GM12878 (cell line): ENCODE measurements around the gene SPTAN1. TPM values are rescaled to one million over a fixed set of nuclear protein-coding genes. Genes with fewer than 3 reads are reported as not detected.

Source experiments
- ATAC-seq: fragments of 200-7000 bp; cut with Tn5 transposase; 3 replicates; pipeline ENCODE4 v1.9.1; 2020; ENCODE audit warnings: mild to moderate bottlenecking, moderate library complexity
- BruUV-seq: library from RNA; stranded (reverse); fragments of 400-500 nt; replicated peaks from 2 replicates; lab custom pipeline; 2021; lab: Mats Ljungman, UMichigan
- CTCF ChIA-PET: fragments of 300-600 bp; sonication (Branson Sonifier 250); formaldehyde crosslinking; extraction: SDS; loops from one replicate; lab custom pipeline; 2021; ENCODE audit warnings: inconsistent platforms; lab: Yijun Ruan, JAX
- POLR2A ChIA-PET: fragments of 350-600 bp; formaldehyde crosslinking; extraction: SDS; loops from one replicate; lab custom pipeline; 2021; ENCODE audit warnings: inconsistent platforms; lab: Charles Lee
- RAD21 ChIA-PET: fragments of 300-600 bp; sonication (Branson Sonifier 250); formaldehyde crosslinking; loops from one replicate; lab custom pipeline; 2023; ENCODE audit warnings: antibody characterized with exemption; ENCODE audit not compliant: unreplicated experiment; lab: Charles Lee
- SMC1A ChIA-PET: fragments of 300-600 bp; sonication (Branson Sonifier 250); formaldehyde crosslinking; loops from one replicate; lab custom pipeline; 2023; ENCODE audit not compliant: unreplicated experiment, uncharacterized antibody; lab: Charles Lee
- DNase-seq: peaks from one replicate; pipeline ENCODE4 v3.0.0-alpha.2; 2011; ENCODE audit warnings: low read depth, low spot score
- FAIRE-seq: peaks from 3 replicates; lab custom pipeline; 2011; peaks lifted over from hg19 to GRCh38; lab: Jason Lieb, UNC
- H2AFZ ChIP-seq: 2 replicates; pipeline ENCODE4 v1.6.0; 2011; ENCODE audit warnings: low read depth, low read length, control low read depth; ENCODE audit not compliant: control insufficient read depth
- H3K27ac ChIP-seq: 2 replicates; pipeline ENCODE4 v1.5.1; 2011; ENCODE audit warnings: control low read depth; ENCODE audit not compliant: control insufficient read depth, insufficient read depth
- H3K27me3 ChIP-seq, 2 experiments: replicated peaks in 1 of 2; 2 replicates each; pipeline versions ENCODE4 v1.6.0 to v1.6.1; 2011; ENCODE audit warnings: low read length in 1 of 2; ENCODE audit not compliant: control insufficient read depth in 2 of 2, insufficient read depth in 2 of 2
- H3K36me3 ChIP-seq, 2 experiments: 2 replicates each; pipeline ENCODE4 v1.5.1; 2011; ENCODE audit warnings: low read length in 1 of 2; ENCODE audit not compliant: control insufficient read depth in 2 of 2, insufficient read depth in 2 of 2
- H3K4me1 ChIP-seq: 2 replicates; pipeline ENCODE4 v1.6.1; 2011; ENCODE audit warnings: mild to moderate bottlenecking, low read length, moderate library complexity, mixed read lengths; ENCODE audit not compliant: control insufficient read depth, insufficient read depth
- H3K4me2 ChIP-seq: 2 replicates; pipeline ENCODE4 v1.6.0; 2011; ENCODE audit warnings: control low read depth; ENCODE audit not compliant: control insufficient read depth, insufficient read depth
- H3K4me3 ChIP-seq: fragments of 200-600 bp; sonication (generic); 2 replicates; pipeline ENCODE4 v1.5.1; 2016
- H3K79me2 ChIP-seq: 2 replicates; pipeline ENCODE4 v1.6.0; 2011; ENCODE audit warnings: low read length; ENCODE audit not compliant: control insufficient read depth, insufficient read depth
- H3K9ac ChIP-seq: 2 replicates; pipeline ENCODE4 v1.8.0; 2011; ENCODE audit warnings: low read length, control low read depth, mixed read lengths; ENCODE audit not compliant: control insufficient read depth, insufficient read depth
- H3K9me3 ChIP-seq: replicated peaks from 3 replicates; pipeline ENCODE4 v1.5.1; 2011; ENCODE audit warnings: mild to moderate bottlenecking, low read length; ENCODE audit not compliant: control insufficient read depth, insufficient read depth
- H4K20me1 ChIP-seq: 2 replicates; pipeline ENCODE4 v1.6.0; 2011; ENCODE audit not compliant: control insufficient read depth, insufficient read depth
- MYC ChIP-seq: IDR thresholded peaks from 2 replicates; pipeline ENCODE4 v1.6.1; 2011; ENCODE audit warnings: mild to moderate bottlenecking, low read length, moderate library complexity, inconsistent platforms; ENCODE audit not compliant: insufficient read depth, insufficient replicate concordance, insufficient read length, severe bottlenecking
- RELA ChIP-seq: fragments of 450-650 bp; IDR thresholded peaks from 2 replicates; pipeline ENCODE4 v1.8.0; 2014; ENCODE audit warnings: borderline replicate concordance; ENCODE audit not compliant: partially characterized antibody
- YY1 ChIP-seq: IDR thresholded peaks from 2 replicates; pipeline ENCODE4 v1.6.1; 2011; ENCODE audit warnings: low read depth, mild to moderate bottlenecking, low read length
- WGBS: methylation state at CpG from one replicate; pipeline ENCODE4 v1.1.6; 2016; ENCODE audit warnings: low lambda C conversion rate; ENCODE audit not compliant: insufficient replicate concordance, insufficient coverage; ENCODE audit errors: missing lambda C conversion rate; 5-methylcytosine and 5-hydroxymethylcytosine counted together
- in situ Hi-C: fragments of 300-500 bp; cut with MboI; formaldehyde crosslinking; loops from 9 replicates; pipeline ENCODE4 v1.14.3; 2018; ENCODE audit warnings: mixed read lengths
- intact Hi-C: fragments of 100-400 bp; cut with micrococcal nuclease; formaldehyde crosslinking; loops from one replicate; pipeline ENCODE4 v1.14.2; 2022; ENCODE audit not compliant: unreplicated experiment
- polyA plus RNA-seq, 11 experiments: library from polyadenylated mRNA; depleted of rRNA in 4 of 11; unstranded in 6 of 11; stranded (reverse) in 5 of 11; fragments of >200 nt; fragmentation: Nextera tagmentation in 4 of 11; fragmentation: Illumina TruSeq in 1 of 11; extraction: Ambion mirVana in 4 of 11; extraction: Trizol in 1 of 11; gene quantifications; 1 replicate in 1 of 11; 2 replicates in 10 of 11; pipeline versions ENCODE4 v1.2.1 to v1.2.3, GENCODE V29; 2011 to 2016; ENCODE audit warnings: inconsistent platforms in 2 of 11, missing spikeins in 2 of 11, low read depth in 1 of 11
- total RNA-seq, 4 experiments: library from RNA; depleted of rRNA in 3 of 4; stranded (reverse); fragments of >200 nt in 3 of 4; fragmentation: Illumina TruSeq in 1 of 4; extraction: Trizol in 1 of 4; gene quantifications; 2 replicates each; pipeline versions ENCODE4 v1.2.1 to v1.2.3, GENCODE V29; 2013 to 2021
- TF ChIP-seq, protein P1 (sequence below): IDR thresholded peaks from 2 replicates; pipeline ENCODE4 v1.6.1; 2012; ENCODE audit warnings: mild to moderate bottlenecking, low read depth, low read length
- TF ChIP-seq, protein P2 (sequence below): fragments of 450-650 bp; formaldehyde crosslinking; IDR thresholded peaks from 2 replicates; pipeline ENCODE4 v1.5.0; 2022; ENCODE audit warnings: mild to moderate bottlenecking, missing genetic modification characterization

SPTAN1 gene
- total and polyA plus RNA-seq, 10 of the 15 experiments (the other 5 are each of a cell fraction or from before 2014, with no cell fraction given), result 18.7 to 156 (median 73.6) TPM

DNA sequence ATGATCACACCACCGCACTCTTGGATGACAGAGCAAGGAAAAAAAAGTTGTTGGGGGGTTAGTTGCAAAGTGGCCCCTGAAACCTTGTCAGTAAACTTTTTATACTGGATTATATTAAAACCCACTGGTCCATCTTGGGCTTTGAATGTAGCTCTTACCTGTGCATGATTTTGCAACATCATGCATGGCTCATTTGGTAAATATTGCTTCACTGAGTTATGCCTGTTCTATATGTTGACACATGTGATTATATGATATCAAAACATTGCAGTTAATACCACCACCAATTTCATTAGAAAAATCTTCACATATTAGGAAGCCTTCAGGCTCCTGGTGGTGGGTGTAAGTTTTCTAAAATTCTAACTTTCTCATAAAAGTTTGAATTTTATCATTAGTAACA is 62.3 kb downstream of the SPTAN1 start (continued):
- TF ChIP-seq, protein P1, sequence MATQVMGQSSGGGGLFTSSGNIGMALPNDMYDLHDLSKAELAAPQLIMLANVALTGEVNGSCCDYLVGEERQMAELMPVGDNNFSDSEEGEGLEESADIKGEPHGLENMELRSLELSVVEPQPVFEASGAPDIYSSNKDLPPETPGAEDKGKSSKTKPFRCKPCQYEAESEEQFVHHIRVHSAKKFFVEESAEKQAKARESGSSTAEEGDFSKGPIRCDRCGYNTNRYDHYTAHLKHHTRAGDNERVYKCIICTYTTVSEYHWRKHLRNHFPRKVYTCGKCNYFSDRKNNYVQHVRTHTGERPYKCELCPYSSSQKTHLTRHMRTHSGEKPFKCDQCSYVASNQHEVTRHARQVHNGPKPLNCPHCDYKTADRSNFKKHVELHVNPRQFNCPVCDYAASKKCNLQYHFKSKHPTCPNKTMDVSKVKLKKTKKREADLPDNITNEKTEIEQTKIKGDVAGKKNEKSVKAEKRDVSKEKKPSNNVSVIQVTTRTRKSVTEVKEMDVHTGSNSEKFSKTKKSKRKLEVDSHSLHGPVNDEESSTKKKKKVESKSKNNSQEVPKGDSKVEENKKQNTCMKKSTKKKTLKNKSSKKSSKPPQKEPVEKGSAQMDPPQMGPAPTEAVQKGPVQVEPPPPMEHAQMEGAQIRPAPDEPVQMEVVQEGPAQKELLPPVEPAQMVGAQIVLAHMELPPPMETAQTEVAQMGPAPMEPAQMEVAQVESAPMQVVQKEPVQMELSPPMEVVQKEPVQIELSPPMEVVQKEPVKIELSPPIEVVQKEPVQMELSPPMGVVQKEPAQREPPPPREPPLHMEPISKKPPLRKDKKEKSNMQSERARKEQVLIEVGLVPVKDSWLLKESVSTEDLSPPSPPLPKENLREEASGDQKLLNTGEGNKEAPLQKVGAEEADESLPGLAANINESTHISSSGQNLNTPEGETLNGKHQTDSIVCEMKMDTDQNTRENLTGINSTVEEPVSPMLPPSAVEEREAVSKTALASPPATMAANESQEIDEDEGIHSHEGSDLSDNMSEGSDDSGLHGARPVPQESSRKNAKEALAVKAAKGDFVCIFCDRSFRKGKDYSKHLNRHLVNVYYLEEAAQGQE, result no peak
- TF ChIP-seq, protein P2, sequence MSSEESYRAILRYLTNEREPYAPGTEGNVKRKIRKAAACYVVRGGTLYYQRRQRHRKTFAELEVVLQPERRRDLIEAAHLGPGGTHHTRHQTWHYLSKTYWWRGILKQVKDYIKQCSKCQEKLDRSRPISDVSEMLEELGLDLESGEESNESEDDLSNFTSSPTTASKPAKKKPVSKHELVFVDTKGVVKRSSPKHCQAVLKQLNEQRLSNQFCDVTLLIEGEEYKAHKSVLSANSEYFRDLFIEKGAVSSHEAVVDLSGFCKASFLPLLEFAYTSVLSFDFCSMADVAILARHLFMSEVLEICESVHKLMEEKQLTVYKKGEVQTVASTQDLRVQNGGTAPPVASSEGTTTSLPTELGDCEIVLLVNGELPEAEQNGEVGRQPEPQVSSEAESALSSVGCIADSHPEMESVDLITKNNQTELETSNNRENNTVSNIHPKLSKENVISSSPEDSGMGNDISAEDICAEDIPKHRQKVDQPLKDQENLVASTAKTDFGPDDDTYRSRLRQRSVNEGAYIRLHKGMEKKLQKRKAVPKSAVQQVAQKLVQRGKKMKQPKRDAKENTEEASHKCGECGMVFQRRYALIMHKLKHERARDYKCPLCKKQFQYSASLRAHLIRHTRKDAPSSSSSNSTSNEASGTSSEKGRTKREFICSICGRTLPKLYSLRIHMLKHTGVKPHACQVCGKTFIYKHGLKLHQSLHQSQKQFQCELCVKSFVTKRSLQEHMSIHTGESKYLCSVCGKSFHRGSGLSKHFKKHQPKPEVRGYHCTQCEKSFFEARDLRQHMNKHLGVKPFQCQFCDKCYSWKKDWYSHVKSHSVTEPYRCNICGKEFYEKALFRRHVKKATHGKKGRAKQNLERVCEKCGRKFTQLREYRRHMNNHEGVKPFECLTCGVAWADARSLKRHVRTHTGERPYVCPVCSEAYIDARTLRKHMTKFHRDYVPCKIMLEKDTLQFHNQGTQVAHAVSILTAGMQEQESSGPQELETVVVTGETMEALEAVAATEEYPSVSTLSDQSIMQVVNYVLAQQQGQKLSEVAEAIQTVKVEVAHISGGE (CRISPR knock-in tag), result no peak
- TF ChIP-seq RELA (no peak), YY1 (no peak)
- TF ChIP-seq, all 136 proteins: peak for 0

DNA sequence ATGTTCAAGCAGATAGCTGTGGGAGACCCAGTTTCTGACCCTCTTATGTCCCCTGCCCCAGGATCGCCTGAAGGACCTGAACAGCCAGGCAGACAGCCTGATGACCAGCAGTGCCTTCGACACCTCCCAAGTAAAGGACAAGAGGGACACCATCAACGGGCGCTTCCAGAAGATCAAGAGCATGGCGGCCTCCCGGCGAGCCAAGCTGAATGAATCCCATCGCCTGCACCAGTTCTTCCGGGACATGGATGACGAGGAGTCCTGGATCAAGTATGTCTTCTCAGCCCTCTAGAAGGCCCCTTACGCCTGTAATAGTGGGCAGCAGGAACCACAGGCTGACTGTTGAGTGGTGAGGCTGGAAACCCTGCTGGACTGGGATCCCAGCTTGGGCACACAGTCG is 63.2 kb downstream of the SPTAN1 start:
- ChIA-PET POLR2A (no interaction called here), CTCF (interaction anchor here (1.2 kb wide), 1 partner anchor 177 kb away, joined by 3 read pairs; no protein-coding TSS in a partner anchor), SMC1A (interaction anchor here (1.2 to 1.5 kb wide), 2 partner anchors 8 to 94 kb away, joined by 3 read pairs; no protein-coding TSS in a partner anchor)
- no peak for ATAC-seq
- TF ChIP-seq MYC, result no peak
- TF ChIP-seq, all 136 proteins: peak for 0
- H3K4me3 ChIP-seq, result no peak overlapping the region
- RAD21 ChIA-PET, result no interaction called here
- FAIRE-seq, result no peak
- 96% methylated on average over 12 of the region's 12 CpGs for WGBS
- no peak overlapping the region for H3K9ac ChIP-seq
- no peaks in the 10 kb centered on the region for H3K9me3 ChIP-seq
- intact Hi-C loops, result no loop called here
- no peak for DNase-seq
- H3K27me3 ChIP-seq, result no peaks in the 10 kb centered on the region
- no peaks in the 10 kb centered on the region for H4K20me1 ChIP-seq
- H3K36me3 ChIP-seq, result peaks cover 15 to 34% of the 10 kb centered on the region in 2 experiments
- no peak overlapping the region for H3K27ac ChIP-seq
- in situ Hi-C loops, result no loop called here
- H3K79me2 ChIP-seq, result no peaks in the 10 kb centered on the region
- no peaks in the 10 kb centered on the region for H3K4me1 ChIP-seq
- BruUV-seq, result no TSS peak
- no peak overlapping the region for H2AFZ ChIP-seq
- H3K4me2 ChIP-seq, result no peak overlapping the region
